ENCODE results near the gene TMEM145. TPM values are rescaled to one million over a fixed set of nuclear protein-coding genes. Genes with fewer than 3 reads are reported as not detected.

TMEM145 gene
- polyA plus RNA-seq, 3 donors: not detected

- no peak overlapping the region for H3K9ac ChIP-seq (ENCODE audit: insufficient read depth, low read length, poor library complexity, severe bottlenecking)
- H3K4me3 Mint-ChIP-seq: peak overlapping the region; percentile 64 to 78
- peaks cover 0 to 4% (median 2%) of the 10 kb centered on the region in 3 donors for H3K27me3 Mint-ChIP-seq (ENCODE audit: low read depth in 3 of 3)
- no peaks in the 10 kb centered on the region for H3K27me3 ChIP-seq (ENCODE audit: control insufficient read depth in 2 of 2, insufficient read depth in 2 of 2, low read length in 2 of 2)
- H3K27ac ChIP-seq (ENCODE audit: low read depth in 1 of 2, low read length in 2 of 2): no peak overlapping the region
- H3K9me3 Mint-ChIP-seq: no peaks in the 10 kb centered on the region
- peaks cover 62% of the 10 kb centered on the region for H4K20me1 ChIP-seq (ENCODE audit: insufficient read depth, low read length)
- H2AFZ ChIP-seq (ENCODE audit: insufficient read depth, low read depth, low read length, poor library complexity, severe bottlenecking): no peak overlapping the region
- peak overlapping the region in 1 of 3 experiments; percentile 61 for H3K4me3 ChIP-seq (replicated peaks in 1 of 3; ENCODE audit: low read depth in 2 of 3, low read length in 3 of 3)
- peaks cover 57 to 81% of the 10 kb centered on the region in 2 donors for H3K4me1 ChIP-seq (ENCODE audit: control insufficient read depth in 1 of 2, insufficient read depth in 2 of 2, low read length in 2 of 2)
- peaks cover 72% of the 10 kb centered on the region for H3K79me2 ChIP-seq (ENCODE audit: insufficient read depth, low read length)
- peaks cover 4 to 17% of the 10 kb centered on the region in 2 donors for H3K36me3 ChIP-seq (replicated peaks in 1 of 2; ENCODE audit: control insufficient read depth in 1 of 2, insufficient read depth in 2 of 2, low read length in 2 of 2)
- DNase-seq: peak in 1 of 3 donors; percentile 4
- peaks cover 42% of the 10 kb centered on the region for H3K4me1 Mint-ChIP-seq
- 0% methylated on average over 17 of the region's 25 CpGs for WGBS (ENCODE audit: insufficient coverage)
- H3K9me3 ChIP-seq (replicated peaks in 1 of 2; ENCODE audit: control insufficient read depth in 1 of 2, insufficient read depth in 1 of 2, low read length in 2 of 2): no peaks in the 10 kb centered on the region
- peak overlapping the region; percentile 79 for H3K4me2 ChIP-seq (replicated peaks; ENCODE audit: extremely low read depth, low read length, poor library complexity, severe bottlenecking)
- TF ChIP-seq, protein P1, sequence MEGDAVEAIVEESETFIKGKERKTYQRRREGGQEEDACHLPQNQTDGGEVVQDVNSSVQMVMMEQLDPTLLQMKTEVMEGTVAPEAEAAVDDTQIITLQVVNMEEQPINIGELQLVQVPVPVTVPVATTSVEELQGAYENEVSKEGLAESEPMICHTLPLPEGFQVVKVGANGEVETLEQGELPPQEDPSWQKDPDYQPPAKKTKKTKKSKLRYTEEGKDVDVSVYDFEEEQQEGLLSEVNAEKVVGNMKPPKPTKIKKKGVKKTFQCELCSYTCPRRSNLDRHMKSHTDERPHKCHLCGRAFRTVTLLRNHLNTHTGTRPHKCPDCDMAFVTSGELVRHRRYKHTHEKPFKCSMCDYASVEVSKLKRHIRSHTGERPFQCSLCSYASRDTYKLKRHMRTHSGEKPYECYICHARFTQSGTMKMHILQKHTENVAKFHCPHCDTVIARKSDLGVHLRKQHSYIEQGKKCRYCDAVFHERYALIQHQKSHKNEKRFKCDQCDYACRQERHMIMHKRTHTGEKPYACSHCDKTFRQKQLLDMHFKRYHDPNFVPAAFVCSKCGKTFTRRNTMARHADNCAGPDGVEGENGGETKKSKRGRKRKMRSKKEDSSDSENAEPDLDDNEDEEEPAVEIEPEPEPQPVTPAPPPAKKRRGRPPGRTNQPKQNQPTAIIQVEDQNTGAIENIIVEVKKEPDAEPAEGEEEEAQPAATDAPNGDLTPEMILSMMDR (IDR thresholded peaks at IDR 0.05): no peak
- peak overlapping the region in 2 of 7 donors; percentile 73 to 90 for H3K27ac Mint-ChIP-seq
- intact Hi-C loops (cut with micrococcal nuclease): loop anchor here (5.0 to 10.0 kb wide), 5 partner anchors 39 to 149 kb away; partner anchors contain the start of genes GSK3A (in 2 of the 2) and POU2F2 (in 2 of the 2)
- peaks cover 12 to 17% of the 10 kb centered on the region in 2 donors for H3K36me3 Mint-ChIP-seq
Measured at GRCh38 chr19:42281146-42281826, 31.8 kb upstream of the TMEM145 start.

DNA sequence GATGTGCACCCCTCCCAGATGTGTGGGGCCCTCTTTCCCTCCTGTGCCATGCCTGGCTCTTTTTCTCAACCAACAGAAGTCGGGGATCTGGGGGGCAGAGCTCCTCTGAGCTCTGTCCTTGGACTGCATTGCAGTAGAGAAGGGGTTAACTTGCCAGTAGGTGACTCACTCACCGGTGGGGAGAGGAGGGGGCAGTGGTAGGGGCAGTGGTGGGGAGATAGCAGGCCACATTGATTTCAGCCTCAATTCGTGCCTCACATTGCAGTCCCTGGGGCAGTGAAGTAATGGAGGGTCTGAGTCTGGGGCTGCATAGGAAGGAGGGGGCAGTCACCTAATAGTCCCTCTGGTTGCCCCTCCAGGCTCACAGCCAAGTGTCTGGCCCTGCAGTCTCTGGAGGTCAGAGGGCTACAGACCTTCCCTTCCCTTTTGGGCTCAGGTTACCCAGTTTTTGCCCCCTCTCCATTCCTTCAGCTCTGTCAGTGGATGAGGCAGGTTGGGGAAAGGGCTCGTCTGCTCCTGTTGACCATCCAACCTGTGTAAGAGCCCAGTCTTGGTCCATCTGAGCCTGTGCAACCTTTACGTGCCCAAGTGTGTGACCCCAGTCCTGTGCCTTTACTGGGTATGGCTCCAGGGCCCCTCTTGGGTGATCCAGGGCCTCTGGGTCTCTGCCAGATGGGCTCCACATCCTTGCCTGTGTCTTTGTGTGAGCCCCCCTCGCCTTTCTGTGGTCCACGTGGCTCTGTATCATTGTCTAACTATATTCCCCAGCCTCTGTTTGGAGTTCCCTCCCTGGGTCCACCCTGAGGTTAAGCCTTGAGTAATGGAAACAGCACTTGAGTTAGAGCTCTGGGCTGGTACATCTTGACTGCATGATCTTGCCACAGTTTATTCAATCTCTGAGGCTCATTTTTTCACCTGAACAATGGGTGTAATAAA lies 31.0 kb upstream of the TMEM145 start:
- Mint-ChIP-seq H3K4me3 (peak overlapping the region; percentile 53 to 64), H3K27ac (peak overlapping the region in 5 of 7 donors; percentile 19 to 90 (median 45))
- TF ChIP-seq, protein P1 (IDR thresholded peaks at IDR 0.05): no peak

More for the DNA sequence above, 31.0 kb upstream of the TMEM145 start:
- H3K4me3 ChIP-seq (replicated peaks in 1 of 3; ENCODE audit: low read depth in 2 of 3, low read length in 3 of 3): peak overlapping the region in 1 of 3 experiments; percentile 76
- no peaks in the 10 kb centered on the region for H3K9me3 ChIP-seq (replicated peaks in 1 of 2; ENCODE audit: control insufficient read depth in 1 of 2, insufficient read depth in 1 of 2, low read length in 2 of 2)
- H3K36me3 ChIP-seq (replicated peaks in 1 of 2; ENCODE audit: control insufficient read depth in 1 of 2, insufficient read depth in 2 of 2, low read length in 2 of 2): peaks cover 5 to 9% of the 10 kb centered on the region in 2 donors
- no peak overlapping the region for H2AFZ ChIP-seq (ENCODE audit: insufficient read depth, low read depth, low read length, poor library complexity, severe bottlenecking)
- Mint-ChIP-seq H3K36me3 (peaks cover 11 to 16% of the 10 kb centered on the region in 2 donors), H3K9me3 (no peaks in the 10 kb centered on the region), H3K4me1 (peaks cover 43% of the 10 kb centered on the region), H3K27me3 (ENCODE audit: low read depth in 3 of 3) (peaks cover 0 to 3% (median 2%) of the 10 kb centered on the region in 3 donors)
- WGBS (ENCODE audit: insufficient coverage): 36% methylated on average over 6 of the region's 7 CpGs
- no peaks in the 10 kb centered on the region for H3K27me3 ChIP-seq (ENCODE audit: control insufficient read depth in 2 of 2, insufficient read depth in 2 of 2, low read length in 2 of 2)
- peaks cover 60% of the 10 kb centered on the region for H4K20me1 ChIP-seq (ENCODE audit: insufficient read depth, low read length)
- H3K4me2 ChIP-seq (replicated peaks; ENCODE audit: extremely low read depth, low read length, poor library complexity, severe bottlenecking): peak overlapping the region; percentile 79
- DNase-seq: peak in 1 of 3 donors; percentile 14
- no peak overlapping the region for H3K9ac ChIP-seq (ENCODE audit: insufficient read depth, low read length, poor library complexity, severe bottlenecking)
- H3K4me1 ChIP-seq (ENCODE audit: control insufficient read depth in 1 of 2, insufficient read depth in 2 of 2, low read length in 2 of 2): peaks cover 61 to 83% of the 10 kb centered on the region in 2 donors
- H3K79me2 ChIP-seq (ENCODE audit: insufficient read depth, low read length): peaks cover 69% of the 10 kb centered on the region
- intact Hi-C loops (cut with micrococcal nuclease): loop anchor here (2.0 to 10.0 kb wide), 6 partner anchors 13 to 150 kb away; partner anchors contain the start of genes CIC (in 2 of the 2), GSK3A (in 2 of the 2) and POU2F2 (in 2 of the 2)
- peak overlapping the region in 1 of 2 donors; percentile 89 for H3K27ac ChIP-seq (ENCODE audit: low read depth in 1 of 2, low read length in 2 of 2)
